HepG2 (cell line): ENCODE results near the gene CTIF. TPM values are rescaled to one million over a fixed set of nuclear protein-coding genes. Genes with fewer than 3 reads are reported as not detected.

Experiments used
- ARID3A ChIP-seq: IDR thresholded peaks from 2 replicates; pipeline ENCODE4 v1.6.1; 2012; ENCODE audit warnings: low read depth, low read length, improper control_type of control experiment
- ATF1 ChIP-seq: IDR thresholded peaks from 2 replicates; pipeline ENCODE4 v1.6.1; 2016; ENCODE audit warnings: mild to moderate bottlenecking, control low read depth
- BCL6 ChIP-seq: IDR thresholded peaks from 2 replicates; pipeline ENCODE4 v1.6.1; 2016; ENCODE audit warnings: missing genetic modification reagents, missing compliant biosample characterization
- CREM ChIP-seq, 2 experiments: sonication (generic) in 1 of 2; formaldehyde crosslinking in 1 of 2; IDR thresholded peaks; 2 replicates each; pipeline versions ENCODE4 v1.4.0 to v1.6.1; 2016 to 2020; ENCODE audit warnings: antibody characterized with exemption in 1 of 2, mild to moderate bottlenecking in 1 of 2, missing genetic modification reagents in 1 of 2
- FOSL2 ChIP-seq: sonication (generic); formaldehyde crosslinking; IDR thresholded peaks from 2 replicates; pipeline ENCODE4 v1.4.0; 2020; ENCODE audit warnings: missing genetic modification reagents
- HDAC2 ChIP-seq: sonication (generic); formaldehyde crosslinking; IDR thresholded peaks from 2 replicates; pipeline ENCODE4 v1.4.0; 2020; ENCODE audit warnings: missing genetic modification reagents
- HHEX ChIP-seq: IDR thresholded peaks from 2 replicates; pipeline ENCODE4 v1.6.1; 2016; ENCODE audit warnings: control low read depth
- KAT7 ChIP-seq: IDR thresholded peaks from 2 replicates; pipeline ENCODE4 v1.6.1; 2018; ENCODE audit warnings: borderline replicate concordance, missing compliant biosample characterization
- NCOA2 ChIP-seq: sonication (generic); formaldehyde crosslinking; IDR thresholded peaks from 2 replicates; pipeline ENCODE4 v1.8.0; 2022; ENCODE audit warnings: inconsistent platforms
- NONO ChIP-seq, 2 experiments: fragments of 450-650 bp in 1 of 2; sonication (generic) in 1 of 2; formaldehyde crosslinking in 1 of 2; IDR thresholded peaks in 1 of 2; conservative IDR thresholded peaks in 1 of 2; 2 replicates each; pipeline versions ENCODE4 v1.6.1 to v1.8.0; 2017 to 2022; ENCODE audit warnings: mild to moderate bottlenecking in 1 of 2, missing genetic modification reagents in 1 of 2, moderate library complexity in 1 of 2
- NR1H2 ChIP-seq: sonication (generic); formaldehyde crosslinking; IDR thresholded peaks from 2 replicates; pipeline ENCODE4 v1.8.1; 2022; ENCODE audit warnings: low read depth, missing genetic modification reagents, borderline replicate concordance
- PAF1 ChIP-seq: IDR thresholded peaks from 2 replicates; pipeline ENCODE4 v1.6.1; 2016; ENCODE audit warnings: missing genetic modification reagents, missing compliant biosample characterization
- SAP130 ChIP-seq: IDR thresholded peaks from 2 replicates; pipeline ENCODE4 v1.6.1; 2016; ENCODE audit warnings: low read depth
- TOPORS ChIP-seq: sonication (generic); formaldehyde crosslinking; IDR thresholded peaks from 2 replicates; pipeline ENCODE4 v1.8.0; 2023; ENCODE audit warnings: mild to moderate bottlenecking, missing genetic modification reagents
- ZBTB33 ChIP-seq: sonication (generic); formaldehyde crosslinking; IDR thresholded peaks from 2 replicates; pipeline ENCODE4 v1.4.0; 2020; ENCODE audit warnings: missing genetic modification reagents
- ZNF558 ChIP-seq: sonication (generic); formaldehyde crosslinking; IDR thresholded peaks from 2 replicates; pipeline ENCODE4 v1.9.0; 2022; ENCODE audit warnings: mild to moderate bottlenecking, missing genetic modification reagents, borderline replicate concordance
- ZNF746 ChIP-seq: sonication (generic); formaldehyde crosslinking; IDR thresholded peaks from 2 replicates; pipeline ENCODE4 v1.8.0; 2022; ENCODE audit warnings: mild to moderate bottlenecking, missing genetic modification reagents
- polyA plus RNA-seq, 8 experiments: library from polyadenylated mRNA; depleted of rRNA in 3 of 8; stranded (reverse) in 7 of 8; unstranded in 1 of 8; fragments of >200 nt; fragmentation: Illumina TruSeq in 4 of 8; extraction: Trizol in 4 of 8; gene quantifications; 2 replicates each; pipeline versions ENCODE4 v1.2.1 to v1.2.3, GENCODE V29; 2011 to 2016; ENCODE audit warnings: low read depth in 4 of 8, missing spikeins in 1 of 8, mixed read lengths in 1 of 8; ENCODE audit not compliant: insufficient read depth in 1 of 8
- total RNA-seq, 5 experiments: library from RNA; depleted of rRNA; stranded (reverse); fragments of >200 nt; fragmentation: Illumina TruSeq; extraction: Trizol; gene quantifications; 2 replicates each; pipeline ENCODE4 v1.2.3, GENCODE V29; 2016; ENCODE audit warnings: low read depth in 1 of 5
- TF ChIP-seq, protein P1 (sequence below): sonication (generic); formaldehyde crosslinking; IDR thresholded peaks from 2 replicates; pipeline ENCODE4 v1.4.0; 2020; ENCODE audit warnings: missing genetic modification reagents
- TF ChIP-seq, protein P2 (sequence below), 2 experiments: sonication (generic) in 1 of 2; formaldehyde crosslinking in 1 of 2; IDR thresholded peaks; 2 replicates each; pipeline versions ENCODE4 v1.5.1 to v1.6.1; 2011 to 2020; ENCODE audit warnings: borderline replicate concordance in 1 of 2, low read depth in 1 of 2, low read length in 1 of 2, mild to moderate bottlenecking in 1 of 2, missing genetic modification reagents in 1 of 2, moderate library complexity in 1 of 2

The CTIF gene
- total and polyA plus RNA-seq, 2 of the 13 experiments (the other 11 are each of a cell fraction or from before 2014, with no cell fraction given) = 18.2 to 28.0 TPM

GRCh38 chr18:48781163-48781987, 242.5 kb downstream of the CTIF start (continued):
- TF ChIP-seq NONO (IDR thresholded peaks at IDR 0.05) (no peak), NONO (CRISPR knock-in tag; conservative IDR thresholded peaks at IDR 0.05) (peak; percentile 86), ATF1 (CRISPR knock-in tag) (0 out of 2 replicates have a peak, but pooled peaks have one; percentile 21), KAT7 (CRISPR knock-in tag) (0 out of 2 replicates have a peak, but pooled peaks have one; percentile 43), ARID3A (0 out of 2 replicates have a peak, but pooled peaks have one; percentile 35), NR1H2 (CRISPR knock-in tag) (no peak), ZBTB33 (CRISPR knock-in tag) (no peak; the same call in 1 of the 2 replicates), HHEX (CRISPR knock-in tag) (no peak), PAF1 (CRISPR knock-in tag) (no peak), BCL6 (CRISPR knock-in tag) (peak; percentile 94), FOSL2 (0 out of 2 replicates have a peak, but pooled peaks have one; percentile 7), NCOA2 (0 out of 2 replicates have a peak, but pooled peaks have one; percentile 16), TOPORS (peak; percentile 81), ZNF558 (CRISPR knock-in tag) (no peak), ZNF746 (CRISPR knock-in tag) (peak; percentile 48), SAP130 (peak; percentile 84), CREM (IDR thresholded peaks at IDR 0.05) (peak; percentile 55), CREM (CRISPR knock-in tag; IDR thresholded peaks at IDR 0.05) (no peak), HDAC2 (no peak)
- TF ChIP-seq, protein P1, sequence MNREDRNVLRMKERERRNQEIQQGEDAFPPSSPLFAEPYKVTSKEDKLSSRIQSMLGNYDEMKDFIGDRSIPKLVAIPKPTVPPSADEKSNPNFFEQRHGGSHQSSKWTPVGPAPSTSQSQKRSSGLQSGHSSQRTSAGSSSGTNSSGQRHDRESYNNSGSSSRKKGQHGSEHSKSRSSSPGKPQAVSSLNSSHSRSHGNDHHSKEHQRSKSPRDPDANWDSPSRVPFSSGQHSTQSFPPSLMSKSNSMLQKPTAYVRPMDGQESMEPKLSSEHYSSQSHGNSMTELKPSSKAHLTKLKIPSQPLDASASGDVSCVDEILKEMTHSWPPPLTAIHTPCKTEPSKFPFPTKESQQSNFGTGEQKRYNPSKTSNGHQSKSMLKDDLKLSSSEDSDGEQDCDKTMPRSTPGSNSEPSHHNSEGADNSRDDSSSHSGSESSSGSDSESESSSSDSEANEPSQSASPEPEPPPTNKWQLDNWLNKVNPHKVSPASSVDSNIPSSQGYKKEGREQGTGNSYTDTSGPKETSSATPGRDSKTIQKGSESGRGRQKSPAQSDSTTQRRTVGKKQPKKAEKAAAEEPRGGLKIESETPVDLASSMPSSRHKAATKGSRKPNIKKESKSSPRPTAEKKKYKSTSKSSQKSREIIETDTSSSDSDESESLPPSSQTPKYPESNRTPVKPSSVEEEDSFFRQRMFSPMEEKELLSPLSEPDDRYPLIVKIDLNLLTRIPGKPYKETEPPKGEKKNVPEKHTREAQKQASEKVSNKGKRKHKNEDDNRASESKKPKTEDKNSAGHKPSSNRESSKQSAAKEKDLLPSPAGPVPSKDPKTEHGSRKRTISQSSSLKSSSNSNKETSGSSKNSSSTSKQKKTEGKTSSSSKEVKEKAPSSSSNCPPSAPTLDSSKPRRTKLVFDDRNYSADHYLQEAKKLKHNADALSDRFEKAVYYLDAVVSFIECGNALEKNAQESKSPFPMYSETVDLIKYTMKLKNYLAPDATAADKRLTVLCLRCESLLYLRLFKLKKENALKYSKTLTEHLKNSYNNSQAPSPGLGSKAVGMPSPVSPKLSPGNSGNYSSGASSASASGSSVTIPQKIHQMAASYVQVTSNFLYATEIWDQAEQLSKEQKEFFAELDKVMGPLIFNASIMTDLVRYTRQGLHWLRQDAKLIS (CRISPR knock-in tag) = no peak
- TF ChIP-seq, protein P2, sequence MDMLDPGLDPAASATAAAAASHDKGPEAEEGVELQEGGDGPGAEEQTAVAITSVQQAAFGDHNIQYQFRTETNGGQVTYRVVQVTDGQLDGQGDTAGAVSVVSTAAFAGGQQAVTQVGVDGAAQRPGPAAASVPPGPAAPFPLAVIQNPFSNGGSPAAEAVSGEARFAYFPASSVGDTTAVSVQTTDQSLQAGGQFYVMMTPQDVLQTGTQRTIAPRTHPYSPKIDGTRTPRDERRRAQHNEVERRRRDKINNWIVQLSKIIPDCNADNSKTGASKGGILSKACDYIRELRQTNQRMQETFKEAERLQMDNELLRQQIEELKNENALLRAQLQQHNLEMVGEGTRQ (IDR thresholded peaks at IDR 0.05; ENCODE audit: low read depth, low read length) = peak; percentile 43; the same call in 1 of the 2 replicates
- TF ChIP-seq, protein P2 (CRISPR knock-in tag; IDR thresholded peaks at IDR 0.05; ENCODE audit: borderline replicate concordance) = no peak; the same call in 1 of the 2 replicates
